Hepatocyte (in vitro differentiated cells): Measurements from ENCODE around the gene CDK17. TPM values are rescaled to one million over a fixed set of nuclear protein-coding genes. Genes with fewer than 3 reads are reported as not detected.

Source experiments
- DNase-seq: peaks from one replicate; pipeline ENCODE4 v3.0.0-alpha.2; 2016; ENCODE audit warnings: low spot score
- H2AFZ ChIP-seq: fragments of 200-600 bp; sonication (generic); 2 replicates; pipeline ENCODE4 v1.6.0; 2016; ENCODE audit warnings: antibody characterized with exemption, mild to moderate bottlenecking
- H3K27ac ChIP-seq: fragments of 200-600 bp; sonication (generic); 2 replicates; pipeline ENCODE4 v1.5.1; 2016; ENCODE audit warnings: mild to moderate bottlenecking
- H3K27me3 ChIP-seq: fragments of 200-600 bp; sonication (generic); 2 replicates; pipeline ENCODE4 v1.6.1; 2016
- H3K36me3 ChIP-seq: fragments of 200-600 bp; sonication (generic); replicated peaks from 2 replicates; pipeline ENCODE4 v1.5.1; 2016; ENCODE audit warnings: low read depth; ENCODE audit not compliant: insufficient read depth
- H3K4me1 ChIP-seq: fragments of 200-600 bp; sonication (generic); 2 replicates; pipeline ENCODE4 v1.5.1; 2016; ENCODE audit warnings: mild to moderate bottlenecking, moderate library complexity; ENCODE audit not compliant: insufficient read depth
- H3K4me2 ChIP-seq: fragments of 200-600 bp; sonication (generic); 2 replicates; pipeline ENCODE4 v1.6.0; 2016
- H3K4me3 ChIP-seq: fragments of 200-600 bp; sonication (generic); 2 replicates; pipeline ENCODE4 v1.5.1; 2016; ENCODE audit warnings: mild to moderate bottlenecking
- H3K79me2 ChIP-seq: fragments of 200-600 bp; sonication (generic); 2 replicates; pipeline ENCODE4 v1.6.0; 2017; ENCODE audit warnings: mild to moderate bottlenecking
- H3K9me2 ChIP-seq: fragments of 200-600 bp; sonication (generic); replicated peaks from 2 replicates; pipeline ENCODE4 v1.6.0; 2017; ENCODE audit warnings: mild to moderate bottlenecking; ENCODE audit not compliant: insufficient read depth
- H3K9me3 ChIP-seq: fragments of 200-600 bp; sonication (generic); 2 replicates; pipeline ENCODE4 v1.5.1; 2016; ENCODE audit warnings: low read depth, mild to moderate bottlenecking
- H4K20me1 ChIP-seq: fragments of 200-600 bp; sonication (generic); 2 replicates; pipeline ENCODE4 v1.6.0; 2016; ENCODE audit warnings: mild to moderate bottlenecking; ENCODE audit not compliant: insufficient read depth, poor library complexity, severe bottlenecking
- EZH2 ChIP-seq: fragments of 200-600 bp; sonication (generic); IDR thresholded peaks from 2 replicates; pipeline ENCODE4 v1.6.1; 2016; ENCODE audit warnings: antibody characterized with exemption, mild to moderate bottlenecking, borderline replicate concordance
- EZH2phosphoT487 ChIP-seq: fragments of 200-600 bp; sonication (generic); IDR thresholded peaks from one replicate; pipeline ENCODE4 v1.6.1; 2018; ENCODE audit warnings: antibody characterized with exemption, mild to moderate bottlenecking, low read depth, moderate library complexity; ENCODE audit not compliant: unreplicated experiment, severe bottlenecking
- WGBS: methylation state at CpG from one replicate; pipeline ENCODE4 v1.1.6; 2016; ENCODE audit warnings: low lambda C conversion rate; ENCODE audit errors: missing lambda C conversion rate; 5-methylcytosine and 5-hydroxymethylcytosine counted together
- polyA plus RNA-seq: library from polyadenylated mRNA; unstranded; fragments of >200 nt; fragmentation: Nextera tagmentation; extraction: Ambion mirVana; gene quantifications from 2 replicates; pipeline ENCODE4 v1.2.1, GENCODE V29; 2016
- small RNA-seq: library from RNA; depleted of rRNA; stranded (forward); fragments of <200 nt; gene quantifications from one replicate; pipeline ENCODE3, GENCODE V24; 2014
- total RNA-seq: library from RNA; depleted of rRNA; stranded (reverse); fragments of >200 nt; gene quantifications from 2 replicates; pipeline ENCODE4 v1.2.3, GENCODE V29; 2014
- TF ChIP-seq, protein P1 (sequence below): fragments of 200-600 bp; sonication (generic); IDR thresholded peaks from 2 replicates; pipeline ENCODE4 v1.5.1; 2016; ENCODE audit warnings: antibody characterized with exemption, mild to moderate bottlenecking; ENCODE audit not compliant: poor library complexity

Gene CDK17
- total and polyA plus RNA-seq, 2 experiments from 2014 or later = 13.8 to 33.1 TPM

DNA sequence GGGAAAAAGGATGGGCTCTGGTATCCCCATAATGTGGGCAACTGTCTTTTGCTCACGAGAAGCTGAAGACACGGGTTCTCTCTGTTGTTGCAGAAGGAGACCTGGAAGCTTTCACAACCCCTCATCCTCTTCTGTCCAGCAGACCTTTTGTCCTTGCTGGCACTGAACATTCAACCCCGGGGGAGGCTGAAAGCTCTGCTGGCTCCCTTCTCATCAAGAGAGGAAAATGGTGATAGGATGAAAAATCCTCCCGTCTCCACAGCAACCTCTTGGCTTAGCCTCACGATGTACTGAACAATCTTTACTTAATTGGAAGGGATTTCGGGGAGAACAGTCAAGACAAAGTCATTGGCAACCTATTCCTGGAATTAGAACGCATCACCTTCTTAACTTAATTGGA is 167.1 kb downstream of the CDK17 start:
- Histone ChIP-seq H3K9me3 (no peaks in the 10 kb centered on the region), H3K4me2 (no peak overlapping the region), H3K27me3 (no peaks in the 10 kb centered on the region), H3K27ac (no peak overlapping the region), H2AFZ (no peak overlapping the region), H3K4me1 (no peaks in the 10 kb centered on the region), H3K36me3 (no peaks in the 10 kb centered on the region), H3K79me2 (no peaks in the 10 kb centered on the region), H3K4me3 (no peak overlapping the region), H3K9me2 (no peaks in the 10 kb centered on the region), H4K20me1 (no peaks in the 10 kb centered on the region)
- WGBS = 89% methylated on average over 7 of the region's 7 CpGs
- DNase-seq = no peak
- TF ChIP-seq, protein P1, sequence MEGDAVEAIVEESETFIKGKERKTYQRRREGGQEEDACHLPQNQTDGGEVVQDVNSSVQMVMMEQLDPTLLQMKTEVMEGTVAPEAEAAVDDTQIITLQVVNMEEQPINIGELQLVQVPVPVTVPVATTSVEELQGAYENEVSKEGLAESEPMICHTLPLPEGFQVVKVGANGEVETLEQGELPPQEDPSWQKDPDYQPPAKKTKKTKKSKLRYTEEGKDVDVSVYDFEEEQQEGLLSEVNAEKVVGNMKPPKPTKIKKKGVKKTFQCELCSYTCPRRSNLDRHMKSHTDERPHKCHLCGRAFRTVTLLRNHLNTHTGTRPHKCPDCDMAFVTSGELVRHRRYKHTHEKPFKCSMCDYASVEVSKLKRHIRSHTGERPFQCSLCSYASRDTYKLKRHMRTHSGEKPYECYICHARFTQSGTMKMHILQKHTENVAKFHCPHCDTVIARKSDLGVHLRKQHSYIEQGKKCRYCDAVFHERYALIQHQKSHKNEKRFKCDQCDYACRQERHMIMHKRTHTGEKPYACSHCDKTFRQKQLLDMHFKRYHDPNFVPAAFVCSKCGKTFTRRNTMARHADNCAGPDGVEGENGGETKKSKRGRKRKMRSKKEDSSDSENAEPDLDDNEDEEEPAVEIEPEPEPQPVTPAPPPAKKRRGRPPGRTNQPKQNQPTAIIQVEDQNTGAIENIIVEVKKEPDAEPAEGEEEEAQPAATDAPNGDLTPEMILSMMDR = no peak
- TF ChIP-seq EZH2 (no peak), EZH2phosphoT487 (no peak)

DNA sequence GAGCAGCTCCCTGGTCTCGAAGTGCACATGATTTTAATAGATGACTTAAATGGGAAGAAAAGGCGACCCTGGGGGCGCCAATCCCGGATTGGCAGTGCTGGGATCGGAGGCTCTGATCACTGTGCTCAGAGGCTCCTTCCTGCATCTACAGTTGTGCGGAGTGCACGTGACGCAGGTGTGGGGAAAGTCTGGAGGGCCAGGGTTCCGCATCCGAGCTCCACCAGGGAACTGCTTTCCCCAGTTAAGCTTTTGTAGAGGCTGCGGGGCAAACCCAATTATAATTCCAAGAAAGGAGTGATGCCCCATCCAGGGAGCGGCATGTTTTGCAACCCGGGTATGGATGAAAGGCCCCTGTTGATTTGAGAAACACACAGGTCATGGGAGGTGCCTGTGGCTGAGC is 169.6 kb downstream of the CDK17 start:
- no peaks in the 10 kb centered on the region for H4K20me1 ChIP-seq
- H3K27ac ChIP-seq = no peak overlapping the region
- H3K4me2 ChIP-seq = no peak overlapping the region
- H3K79me2 ChIP-seq = no peaks in the 10 kb centered on the region
- H3K9me2 ChIP-seq = no peaks in the 10 kb centered on the region
- H3K4me1 ChIP-seq = no peaks in the 10 kb centered on the region
- no peaks in the 10 kb centered on the region for H3K27me3 ChIP-seq
- TF ChIP-seq EZH2phosphoT487 = no peak
- TF ChIP-seq, protein P1 = no peak
- H3K36me3 ChIP-seq = no peaks in the 10 kb centered on the region
- no peak overlapping the region for H2AFZ ChIP-seq
- WGBS = 89% methylated on average over 13 of the region's 13 CpGs
- H3K9me3 ChIP-seq = no peaks in the 10 kb centered on the region
- no peak overlapping the region for H3K4me3 ChIP-seq
- DNase-seq = no peak

DNA sequence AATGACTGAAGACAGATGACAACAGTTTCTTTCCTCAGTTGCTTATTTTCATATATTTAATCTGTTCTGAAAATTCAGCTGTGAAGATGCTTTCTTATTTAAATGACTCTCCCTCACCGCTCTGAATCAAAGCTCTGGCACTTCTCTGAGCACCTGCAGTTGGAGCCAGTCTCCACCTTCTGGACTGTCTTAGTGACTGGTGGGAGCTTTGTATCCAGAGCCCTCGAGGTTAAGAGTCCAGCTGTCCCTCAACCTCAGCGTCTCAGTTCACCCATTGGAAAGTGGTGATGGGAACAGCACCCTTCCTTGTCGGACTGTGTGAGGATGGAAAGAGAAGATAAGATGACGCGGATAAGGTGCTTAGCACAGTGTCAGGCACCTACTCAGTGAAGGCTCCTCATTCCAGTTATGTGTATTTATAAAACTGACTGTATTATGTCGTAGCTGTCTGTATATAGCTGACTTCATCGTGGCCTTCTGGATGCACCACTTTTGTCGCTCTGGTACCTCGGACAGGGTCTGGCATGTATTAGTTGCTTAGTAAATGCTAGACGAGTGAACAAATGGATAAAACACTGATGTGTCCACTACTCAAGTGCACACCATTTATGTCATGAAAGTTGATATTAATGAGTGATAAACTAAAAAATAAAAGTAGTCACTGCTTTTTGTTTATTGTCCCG is 171.5 kb downstream of the CDK17 start:
- TF ChIP-seq, protein P1 = no peak
- TF ChIP-seq EZH2 (no peak), EZH2phosphoT487 (no peak)
- Histone ChIP-seq H4K20me1 (no peaks in the 10 kb centered on the region), H3K4me1 (peaks cover 12% of the 10 kb centered on the region), H3K9me3 (no peaks in the 10 kb centered on the region), H3K27me3 (no peaks in the 10 kb centered on the region), H3K4me2 (no peak overlapping the region), H3K79me2 (no peaks in the 10 kb centered on the region), H3K9me2 (no peaks in the 10 kb centered on the region), H3K27ac (no peak overlapping the region), H3K4me3 (no peak overlapping the region), H2AFZ (no peak overlapping the region), H3K36me3 (no peaks in the 10 kb centered on the region)
- 87% methylated on average over 12 of the region's 12 CpGs for WGBS
- DNase-seq = no peak

Small RNAs within 50 kb of the gene (small RNA-seq; reads per million reads assigned to genes)
- gene RN7SKP11 (not detected), gene RNU4-24P (not detected)

Other genes with a start within 250 kb of the CDK17 start
- 10.6 and 12.1 TPM in 2 replicates for gene ELK3, start 206.1 kb downstream of the CDK17 start, total RNA-seq
- gene ELK3, start 206.1 kb downstream of the CDK17 start, polyA plus RNA-seq = 12.9 and 13.4 TPM in 2 replicates
- 0.20 and 0.67 TPM in 2 replicates for gene CFAP54, start 89.1 kb upstream of the CDK17 start, total RNA-seq
- gene CFAP54, start 89.1 kb upstream of the CDK17 start, polyA plus RNA-seq = 0.30 and 0.64 TPM in 2 replicates